NCI-H345 (cell line): ENCODE data around the gene TAS2R16.

Source experiments
- DNase-seq: peaks from one replicate; lab custom pipeline; 2025; lab: John Stamatoyannopoulos, UW

TAS2R16 gene, protein sequence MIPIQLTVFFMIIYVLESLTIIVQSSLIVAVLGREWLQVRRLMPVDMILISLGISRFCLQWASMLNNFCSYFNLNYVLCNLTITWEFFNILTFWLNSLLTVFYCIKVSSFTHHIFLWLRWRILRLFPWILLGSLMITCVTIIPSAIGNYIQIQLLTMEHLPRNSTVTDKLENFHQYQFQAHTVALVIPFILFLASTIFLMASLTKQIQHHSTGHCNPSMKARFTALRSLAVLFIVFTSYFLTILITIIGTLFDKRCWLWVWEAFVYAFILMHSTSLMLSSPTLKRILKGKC

DNA sequence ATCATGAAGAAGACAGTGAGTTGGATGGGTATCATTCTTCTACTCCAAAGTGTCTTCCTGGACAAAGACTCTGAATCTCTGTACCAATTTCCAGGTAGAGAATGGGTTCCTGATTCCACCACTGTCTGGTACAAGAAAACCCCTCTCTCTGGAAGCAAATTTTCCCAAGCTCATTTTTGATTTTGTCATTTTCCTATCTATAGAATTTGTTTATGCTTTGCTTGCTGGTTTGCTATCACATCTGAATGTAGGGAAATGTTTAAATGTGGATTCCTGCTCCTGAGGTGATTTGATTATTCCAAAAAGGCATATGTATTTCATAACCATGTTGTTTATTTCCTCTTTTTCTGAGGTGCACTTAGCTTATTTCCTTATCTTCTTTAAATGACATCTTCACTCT lies at the start of gene TAS2R16:
Gene TAS2R16, minus strand, starts transcription at position 101 of the 400 bp plus-strand sequence. Its CDS starts 66 bp downstream, at position 35.
- DNase-seq: no peak

DNA sequence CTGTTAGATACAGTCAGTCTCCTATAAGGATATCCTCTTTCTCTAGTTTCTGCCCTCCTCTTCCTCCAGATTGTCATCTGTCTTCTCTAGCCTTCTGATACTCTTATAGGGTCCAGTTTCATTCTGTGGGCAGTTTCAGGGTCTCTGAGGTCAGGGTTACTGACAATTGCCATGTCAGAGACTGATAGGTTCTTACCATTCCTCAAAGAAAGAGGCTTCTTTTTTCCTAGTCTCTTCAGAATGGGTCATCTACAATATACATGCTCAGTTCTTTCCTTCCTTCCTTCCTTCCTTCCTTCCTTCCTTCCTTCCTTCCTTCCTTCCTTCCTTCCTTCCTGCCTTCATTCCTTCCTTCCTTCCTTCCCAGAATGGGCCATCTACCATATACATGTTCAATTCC lies 48.1 kb upstream of the TAS2R16 start:
- no peak for DNase-seq

DNA sequence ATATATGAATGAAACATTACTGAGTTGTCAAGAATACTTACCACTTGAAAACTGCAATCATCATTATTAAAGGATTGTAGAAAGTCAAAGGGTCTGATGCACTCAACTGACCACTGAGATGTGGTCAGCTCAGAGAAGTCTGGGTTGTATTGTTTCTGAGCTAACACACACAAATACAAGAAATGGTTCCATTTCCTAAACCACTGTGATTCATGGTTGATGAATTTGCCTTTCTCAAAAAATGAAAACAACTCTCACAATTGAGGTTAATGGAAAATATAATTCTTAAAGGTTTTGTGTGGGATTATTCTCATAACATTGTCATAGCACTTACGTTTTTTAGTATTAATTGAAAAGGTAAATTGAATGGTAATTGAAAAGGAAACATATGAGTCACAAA lies 45.6 kb upstream of the TAS2R16 start:
- no peak for DNase-seq

DNA sequence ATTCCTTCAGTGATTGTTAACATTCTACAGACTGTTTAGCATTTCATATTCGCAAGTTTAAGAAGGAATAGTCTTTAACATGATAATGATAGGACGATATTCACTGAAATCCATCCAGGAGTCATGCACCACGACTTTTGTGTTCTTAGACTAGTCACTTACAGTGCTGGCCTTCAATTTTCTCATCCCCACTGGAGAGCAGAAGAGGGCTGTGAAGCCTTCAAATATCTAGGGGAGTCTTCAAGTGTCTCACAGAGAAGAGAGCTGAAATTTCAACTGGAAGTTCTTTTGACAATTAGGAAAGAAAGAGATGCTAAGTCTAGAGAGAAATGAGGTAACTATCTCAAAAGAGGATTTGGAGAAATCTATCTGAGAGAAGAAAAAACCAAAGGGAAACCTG lies 43.8 kb upstream of the TAS2R16 start:
- DNase-seq: no peak

DNA sequence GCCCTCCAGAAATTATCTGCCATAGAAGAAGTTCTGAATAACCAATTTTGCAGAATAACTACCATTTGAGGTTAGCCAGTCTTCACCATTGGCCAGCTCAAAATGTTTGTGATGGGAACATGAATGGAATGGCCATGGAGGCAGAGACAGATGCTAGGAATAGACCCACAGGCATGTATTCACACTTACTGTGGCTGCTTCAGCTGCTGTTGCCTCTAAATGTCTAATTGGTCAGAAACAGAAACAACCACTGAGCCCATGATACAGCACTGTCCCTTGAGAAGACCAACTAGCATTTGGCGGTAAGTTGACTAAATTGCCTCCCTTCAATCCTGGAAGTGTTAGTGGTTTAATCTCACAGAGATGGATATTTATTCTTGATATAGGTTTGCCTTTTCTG lies 38.6 kb upstream of the TAS2R16 start:
- no peak for DNase-seq

DNA sequence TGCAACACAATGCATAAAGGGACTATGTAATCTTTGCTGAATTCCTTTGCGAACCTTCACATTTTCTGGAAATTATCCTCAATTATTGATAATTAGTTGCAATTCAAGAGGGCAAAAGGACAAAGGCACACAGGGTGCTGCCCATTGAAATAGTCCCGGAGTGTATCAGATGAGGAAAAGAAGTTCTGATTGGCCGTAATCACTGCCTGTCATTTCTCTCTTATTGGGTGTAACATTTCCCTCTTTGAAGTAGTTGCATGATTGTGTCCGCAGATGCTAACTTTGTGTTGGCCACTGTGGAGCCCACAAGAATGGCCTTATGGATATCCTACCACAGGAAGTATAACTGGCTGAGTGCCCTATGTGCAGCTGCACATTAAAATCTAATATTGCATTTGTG lies 35.1 kb upstream of the TAS2R16 start:
- DNase-seq: no peak

DNA sequence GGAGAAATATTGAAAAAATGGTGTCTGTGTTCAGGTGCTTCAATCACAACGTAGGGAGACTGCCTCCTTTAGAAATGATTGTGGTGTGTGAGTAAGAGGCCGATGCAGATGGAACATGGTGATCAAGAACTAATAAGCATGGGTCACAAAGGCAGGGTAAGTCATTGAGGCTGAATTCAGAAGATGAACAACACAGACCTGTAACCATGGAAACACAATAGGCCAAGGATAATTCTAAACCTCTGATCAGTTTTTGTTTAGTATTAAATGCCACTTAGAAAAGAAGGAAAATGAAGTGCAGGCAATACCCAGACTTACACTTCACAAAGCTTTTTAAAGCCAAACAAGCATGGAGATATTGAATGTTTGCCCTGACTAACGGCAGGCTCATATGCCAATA lies 32.8 kb upstream of the TAS2R16 start:
- DNase-seq: peak; percentile 24

DNA sequence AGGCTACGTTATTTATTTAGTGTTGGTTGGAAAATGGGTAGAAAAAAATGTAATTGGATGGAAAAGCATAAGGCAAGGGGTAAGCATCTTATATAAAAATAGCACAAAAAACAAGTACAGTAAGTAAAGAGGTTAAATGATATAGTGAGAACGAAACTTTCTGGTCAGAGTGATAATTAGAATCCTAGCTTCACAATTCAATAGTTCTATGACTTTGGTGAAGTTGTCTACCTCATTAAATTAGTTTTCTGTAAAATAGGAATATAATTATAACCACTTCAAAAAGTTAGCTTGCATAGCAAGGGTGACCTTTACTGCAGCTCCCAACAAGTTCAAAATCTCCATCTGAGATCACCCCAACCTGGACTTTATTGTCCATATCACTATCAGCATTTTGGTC lies 30.8 kb upstream of the TAS2R16 start:
- DNase-seq: no peak

DNA sequence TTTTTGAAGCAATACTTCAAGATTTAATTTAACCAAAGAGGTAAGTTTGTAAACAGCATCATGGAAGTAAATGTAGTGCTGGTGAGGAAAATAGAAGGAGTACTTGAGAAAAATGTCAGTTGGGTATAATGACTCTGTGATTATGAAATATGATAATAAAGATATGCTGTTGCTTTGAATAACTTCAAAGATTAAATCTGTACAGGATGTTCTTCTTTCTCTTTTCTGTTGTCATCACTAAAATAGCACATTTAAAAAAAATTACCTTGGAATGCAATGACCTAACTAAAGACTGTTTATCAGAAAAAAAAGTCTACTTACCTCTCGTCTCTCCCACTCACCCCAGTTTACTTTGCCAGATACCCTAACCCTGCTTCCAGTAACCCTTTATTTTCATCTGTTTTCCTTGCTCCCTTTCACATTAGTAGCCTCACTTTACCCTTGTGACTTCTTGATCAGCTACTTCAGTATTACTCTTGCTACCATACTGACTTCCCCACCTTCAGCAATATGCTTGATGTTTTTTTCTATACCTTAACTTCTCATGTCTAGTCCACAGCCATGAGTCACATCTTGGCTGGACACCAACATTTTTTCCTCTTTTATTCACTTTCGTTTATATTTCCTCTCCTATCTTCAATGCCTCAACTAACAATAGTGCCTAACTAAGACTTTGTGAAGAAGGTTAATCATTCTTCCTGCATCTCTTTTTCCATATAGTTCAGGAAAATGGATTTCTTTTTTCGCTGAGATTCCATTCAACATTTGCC lies 29.7 kb upstream of the TAS2R16 start:
- DNase-seq: no peak

DNA sequence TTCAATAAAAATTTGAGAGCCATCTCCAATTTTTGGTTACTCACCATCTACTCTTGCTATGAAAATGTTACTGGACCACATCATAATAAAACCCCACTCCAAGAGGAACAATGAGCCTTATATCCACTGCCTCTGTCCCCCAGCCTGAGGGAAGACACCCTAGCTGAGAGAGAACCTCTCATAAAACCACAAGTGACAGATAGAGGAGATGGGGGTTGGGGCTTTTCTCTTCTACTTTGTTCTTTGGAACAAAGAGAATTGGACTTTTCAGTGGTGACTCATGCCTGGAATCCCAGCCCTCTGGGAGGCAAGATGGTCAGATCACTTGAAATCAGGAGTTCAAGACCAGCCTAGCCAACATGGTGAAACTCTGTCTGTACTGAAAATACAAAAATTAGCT lies 27.6 kb upstream of the TAS2R16 start:
- DNase-seq: no peak

DNA sequence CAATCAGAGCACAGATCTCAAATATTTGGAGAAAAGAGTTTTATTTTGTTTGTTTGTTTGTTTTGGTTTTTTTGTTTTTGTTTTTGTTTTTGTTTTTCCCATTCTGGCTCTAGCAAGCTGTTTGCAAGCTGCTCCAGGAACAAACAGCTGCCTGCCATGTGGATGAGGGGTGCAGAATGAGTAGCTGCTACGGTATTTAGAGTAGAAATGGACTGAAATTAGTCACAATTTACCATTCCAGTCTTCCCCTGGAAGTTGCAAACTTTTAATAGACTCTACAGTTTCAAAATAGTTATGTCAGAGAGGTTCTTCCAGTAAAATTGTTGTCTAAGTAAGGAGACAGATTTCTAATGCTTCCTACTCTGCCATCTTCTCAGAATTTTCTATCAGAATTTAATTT lies 27.1 kb upstream of the TAS2R16 start:
- DNase-seq: no peak

DNA sequence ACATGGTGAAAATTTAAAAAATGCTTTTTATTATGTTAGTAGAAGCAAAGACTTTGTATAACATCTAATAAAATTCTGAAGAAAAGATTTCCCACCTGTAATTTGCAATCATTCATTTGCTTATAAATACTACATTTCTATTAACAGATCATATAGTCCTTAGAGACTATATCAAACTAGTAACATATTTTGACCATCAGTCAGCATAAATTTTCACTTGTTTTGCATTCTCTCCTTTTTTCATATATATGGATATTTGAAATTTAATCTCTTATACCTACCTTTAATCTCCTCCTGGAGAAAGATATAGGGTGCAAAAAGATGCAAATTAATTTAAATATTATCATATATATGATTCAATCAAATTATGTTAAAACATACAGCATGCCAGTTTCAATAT lies 16.9 kb upstream of the TAS2R16 start:
- DNase-seq: no peak

DNA sequence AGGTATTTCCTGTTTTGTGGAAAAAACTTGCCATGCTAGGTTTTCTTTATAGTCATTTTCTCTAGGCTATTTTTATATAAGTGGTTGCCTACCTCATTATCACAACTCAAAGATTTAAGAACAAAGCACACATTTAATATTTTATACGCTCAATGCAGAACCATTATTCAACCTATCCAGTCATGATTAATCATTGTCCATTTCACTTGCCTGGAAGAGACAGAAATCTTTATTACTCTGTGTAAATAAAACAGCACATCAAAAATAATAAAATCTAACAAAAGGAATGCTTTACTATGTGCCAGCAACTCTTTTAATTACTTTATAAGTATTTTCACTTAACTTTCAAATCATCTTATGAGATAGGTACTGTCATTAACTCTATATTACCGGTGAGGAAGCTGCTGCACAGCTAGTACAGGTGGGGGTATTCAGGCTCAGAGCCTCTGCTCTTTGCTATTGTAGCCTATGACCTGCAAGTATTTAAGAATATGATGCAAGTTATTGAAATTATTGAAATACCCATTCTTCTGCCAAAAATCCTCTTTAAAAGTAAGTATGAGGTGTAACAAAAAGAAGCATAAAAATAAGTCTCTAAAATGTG lies 16.4 kb upstream of the TAS2R16 start:
- no peak for DNase-seq

DNA sequence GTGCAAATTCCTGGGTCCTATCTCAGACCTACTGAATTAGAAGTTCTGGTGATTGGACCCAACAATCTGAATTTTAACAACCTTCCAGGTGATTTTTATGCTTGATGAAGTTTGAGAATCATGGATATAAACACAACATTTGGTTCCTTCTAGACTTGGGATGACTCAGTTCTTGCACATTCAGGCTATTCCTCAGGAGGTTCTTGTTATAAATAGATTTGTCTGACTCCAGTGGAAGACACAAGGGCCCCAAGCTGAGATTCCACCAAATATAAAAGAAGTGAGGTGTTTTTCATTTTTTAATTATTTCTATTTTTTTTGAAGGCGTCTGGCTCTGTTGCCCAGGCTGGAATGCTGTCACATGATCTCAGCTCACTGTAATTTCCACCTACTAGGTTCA lies 9.4 kb upstream of the TAS2R16 start:
- DNase-seq: no peak

DNA sequence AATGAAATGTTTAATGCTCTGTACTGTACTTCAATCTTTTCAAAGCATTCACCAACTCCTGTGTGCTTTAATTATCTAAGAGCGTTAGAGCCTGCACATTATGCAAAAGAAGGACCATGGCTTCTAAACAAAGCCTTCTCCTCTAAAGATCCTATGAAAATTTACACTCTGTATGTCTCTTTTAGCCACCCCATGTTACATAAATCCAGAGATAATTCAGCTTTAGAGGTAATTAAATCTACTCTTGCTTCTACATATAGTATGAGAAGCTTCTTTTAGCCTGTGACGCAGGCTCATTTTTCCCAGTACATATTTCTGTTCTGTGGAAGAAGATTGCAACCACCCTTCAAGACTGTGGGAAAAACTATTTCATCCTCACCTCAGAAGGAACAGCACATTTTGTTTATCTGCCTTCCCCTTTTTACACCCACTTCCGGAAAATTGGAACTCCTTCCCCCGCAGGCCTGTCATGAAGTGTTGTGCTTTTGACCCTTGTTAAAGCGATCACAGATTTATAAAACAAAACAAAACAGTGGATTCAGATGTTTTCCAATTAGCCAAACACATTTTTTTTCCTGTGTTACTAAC lies 8.1 kb upstream of the TAS2R16 start:
- no peak for DNase-seq

DNA sequence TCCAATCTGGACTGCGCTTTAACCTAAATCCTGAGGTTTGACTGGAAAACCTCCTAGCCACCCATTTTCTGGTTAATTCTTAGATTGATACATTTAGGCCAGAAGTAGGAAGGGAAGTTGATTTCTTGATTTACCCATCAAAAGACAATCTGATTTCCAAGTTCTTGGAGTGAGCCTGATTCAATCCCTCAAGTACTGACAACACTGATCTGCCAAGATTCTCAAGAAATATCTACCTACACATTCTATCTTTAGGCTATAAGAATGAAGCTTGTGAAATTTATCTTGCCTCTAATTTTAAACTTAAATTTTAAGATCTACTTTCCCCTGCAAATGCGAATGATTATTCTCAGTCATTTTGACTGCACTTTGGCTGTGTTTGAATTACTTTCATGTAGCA lies 5.9 kb downstream of the TAS2R16 start:
- DNase-seq: no peak

DNA sequence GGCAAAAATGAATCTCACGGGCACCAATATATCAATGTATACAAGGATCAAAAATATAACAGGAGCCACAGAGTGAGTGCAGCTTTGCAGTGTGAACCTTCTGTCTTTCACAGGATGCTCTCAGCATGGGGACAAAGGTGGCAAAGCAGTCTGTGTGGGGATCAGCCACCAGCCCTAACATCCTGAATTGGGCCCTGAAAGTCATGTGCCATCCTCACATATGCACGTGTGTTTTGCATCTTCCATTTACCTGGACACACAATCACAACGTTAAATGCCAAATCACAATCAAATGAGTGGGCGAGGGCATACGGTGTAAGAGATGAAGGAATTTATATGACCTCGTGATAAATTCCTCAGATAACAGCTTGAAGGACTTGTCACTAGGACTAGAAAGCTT lies 6.5 kb downstream of the TAS2R16 start:
- DNase-seq: no peak

DNA sequence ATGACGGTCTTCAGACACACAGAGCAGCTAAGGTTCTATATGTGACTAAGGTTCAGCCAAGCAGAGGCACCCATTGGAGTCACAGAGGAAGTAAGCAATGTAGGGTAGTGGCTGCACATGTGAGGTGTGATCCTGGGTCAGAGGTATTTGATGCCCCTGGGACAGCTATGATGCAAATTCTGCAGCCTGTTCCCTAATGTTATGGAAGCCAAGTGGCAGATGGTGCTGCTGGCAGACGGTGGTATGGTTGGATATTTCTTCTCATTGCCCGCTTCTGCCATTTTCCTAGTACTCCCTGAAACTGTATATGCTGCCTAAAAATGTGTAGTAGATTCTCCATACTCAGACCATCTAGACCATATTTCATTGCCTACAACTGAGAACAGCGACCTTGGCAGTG lies 7.2 kb downstream of the TAS2R16 start:
- no peak for DNase-seq

DNA sequence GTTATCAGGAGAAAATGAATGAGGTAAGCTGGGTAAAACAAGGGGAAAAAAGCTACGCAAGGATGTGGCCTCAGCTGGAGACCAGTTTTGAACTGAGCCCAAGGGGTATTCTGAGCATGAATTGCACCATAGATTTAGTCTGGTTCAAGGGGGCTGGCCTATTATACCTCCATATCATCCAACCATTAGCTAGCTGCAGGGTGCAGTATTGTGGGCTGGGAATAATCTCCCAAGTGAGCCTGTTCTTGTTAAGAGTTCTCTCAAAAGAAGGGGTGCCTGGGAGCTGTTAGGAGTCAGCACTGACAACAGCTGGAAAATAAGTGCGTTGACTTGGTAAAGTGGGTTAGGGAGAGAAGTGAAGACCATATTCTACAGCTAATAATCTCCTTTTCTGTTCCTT lies 8.0 kb downstream of the TAS2R16 start:
- no peak for DNase-seq

DNA sequence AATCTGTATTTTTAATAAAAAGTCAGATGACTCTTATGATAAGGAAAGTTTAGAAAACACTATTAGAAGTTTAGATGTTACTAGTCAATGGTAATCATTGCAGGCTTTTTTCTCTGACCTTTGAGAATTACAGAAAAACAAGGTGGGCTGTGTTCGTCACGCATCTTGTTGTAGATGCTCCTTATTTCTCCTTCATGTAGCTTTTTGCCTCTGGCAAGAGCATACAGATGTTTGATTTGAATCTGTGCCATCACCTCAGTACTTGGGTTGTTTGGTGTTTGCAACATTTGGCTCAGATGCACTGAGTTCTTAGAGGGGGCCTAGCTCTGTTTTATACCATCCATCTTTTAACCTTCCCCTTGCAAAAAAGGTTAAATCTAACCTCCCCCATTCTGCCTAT lies 11.5 kb downstream of the TAS2R16 start:
- peak; percentile 18 for DNase-seq

DNA sequence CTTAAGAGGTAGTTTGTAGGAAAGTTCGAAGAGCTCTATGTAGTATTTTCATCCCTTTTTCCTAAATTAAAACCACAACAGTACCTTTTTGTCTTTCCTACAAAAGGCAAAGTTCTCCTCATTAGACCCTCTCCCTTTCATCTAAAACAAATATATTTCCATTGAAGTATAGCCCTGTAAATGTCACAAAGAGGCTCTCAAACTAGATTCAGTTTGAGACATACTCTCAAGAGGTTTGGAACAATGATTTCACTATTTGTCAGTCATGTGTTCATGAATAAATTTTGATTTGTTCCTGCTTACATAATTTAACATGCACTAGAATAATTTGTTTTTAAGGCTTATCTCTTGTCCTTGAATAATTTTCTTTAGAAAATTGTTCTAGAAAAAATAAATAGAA lies 12.2 kb downstream of the TAS2R16 start:
- peak; percentile 21 for DNase-seq

DNA sequence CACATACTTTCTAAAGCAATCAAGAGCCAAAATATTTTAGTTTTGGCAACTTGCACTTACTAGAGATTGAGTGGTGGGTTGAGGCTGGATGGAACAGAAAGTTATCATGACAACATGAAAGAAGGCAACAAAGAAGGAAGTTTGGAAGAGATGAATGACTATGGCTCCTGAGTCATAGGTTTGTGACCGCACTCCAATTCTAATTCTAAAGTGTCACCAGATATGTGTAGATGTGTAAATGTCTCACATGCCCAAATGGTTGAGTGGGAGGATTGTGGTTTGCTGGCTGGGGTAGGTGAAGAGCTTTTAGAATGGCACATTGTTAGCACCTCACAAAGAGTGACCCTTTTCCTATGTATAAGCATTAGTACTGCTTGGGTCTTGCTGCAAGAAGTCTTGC lies 20.2 kb downstream of the TAS2R16 start:
- no peak for DNase-seq

DNA sequence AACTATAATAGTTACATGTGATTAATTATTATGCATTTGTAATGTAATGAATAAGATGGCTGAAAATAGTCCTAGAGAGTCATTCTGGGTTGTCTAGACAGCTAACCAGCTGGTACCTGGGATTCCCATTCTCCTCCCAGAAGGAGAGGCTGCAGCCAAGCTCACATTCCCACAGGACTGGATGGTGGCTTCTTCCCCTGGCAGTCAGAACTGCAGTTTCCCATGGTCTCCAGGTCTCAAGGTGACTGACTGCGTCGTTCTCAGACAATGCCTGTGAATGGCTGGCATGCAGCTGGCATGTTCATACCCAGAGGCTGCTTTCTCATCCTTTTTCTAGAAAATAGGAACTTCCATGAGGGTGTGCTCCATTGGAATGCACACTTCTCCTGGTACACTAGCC lies 21.3 kb downstream of the TAS2R16 start:
- no peak for DNase-seq
